HG03354 (cell line): ENCODE measurements around the gene GPBAR1.

ENCODE experiments used
- ATAC-seq: cut with Tn5 transposase; IDR thresholded peaks from one replicate; pipeline ENCODE4 v1.9.1; 2021; ENCODE audit warnings: mild to moderate bottlenecking; ENCODE audit not compliant: unreplicated experiment, poor library complexity, severe bottlenecking

The GPBAR1 gene

DNA sequence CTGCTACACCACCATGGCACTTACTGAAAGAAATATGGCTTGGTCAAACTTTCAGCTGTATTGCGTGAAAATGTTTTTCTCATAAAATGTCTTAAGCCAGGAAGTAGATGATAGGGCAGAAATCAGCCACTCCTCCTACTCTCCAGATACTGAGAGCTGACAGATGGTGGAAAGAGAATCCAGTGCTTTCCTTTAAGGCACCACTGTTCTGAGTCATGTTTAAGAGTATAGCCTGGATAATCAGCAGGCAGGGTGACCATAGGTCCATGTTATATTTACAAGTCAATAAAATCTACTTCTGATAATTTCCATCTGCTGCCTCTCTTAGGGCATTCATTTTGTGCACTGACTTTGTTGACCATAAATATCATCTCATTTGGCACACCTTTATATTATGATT lies 21.9 kb upstream of the GPBAR1 start:
- ATAC-seq, result no peak

DNA sequence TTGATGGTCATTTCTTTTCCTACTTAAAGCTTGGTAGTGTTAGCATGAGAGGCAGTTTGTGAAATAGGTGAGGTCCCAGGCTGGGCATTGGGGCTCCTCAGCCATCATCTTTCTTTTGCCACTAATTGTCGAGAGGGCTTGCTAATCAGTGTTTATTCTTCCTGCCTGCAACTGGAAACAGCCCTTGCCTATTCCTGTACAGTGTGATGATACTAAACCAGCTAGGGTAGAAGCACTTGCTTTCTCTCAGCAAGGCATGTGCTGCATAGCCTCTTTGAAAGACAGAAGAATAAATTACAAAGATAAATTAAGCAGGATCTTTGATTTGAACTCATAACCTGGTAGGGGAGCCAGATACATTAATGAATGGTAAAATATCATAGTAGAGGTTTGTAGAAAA lies 16.6 kb upstream of the GPBAR1 start:
- ATAC-seq, result no peak

DNA sequence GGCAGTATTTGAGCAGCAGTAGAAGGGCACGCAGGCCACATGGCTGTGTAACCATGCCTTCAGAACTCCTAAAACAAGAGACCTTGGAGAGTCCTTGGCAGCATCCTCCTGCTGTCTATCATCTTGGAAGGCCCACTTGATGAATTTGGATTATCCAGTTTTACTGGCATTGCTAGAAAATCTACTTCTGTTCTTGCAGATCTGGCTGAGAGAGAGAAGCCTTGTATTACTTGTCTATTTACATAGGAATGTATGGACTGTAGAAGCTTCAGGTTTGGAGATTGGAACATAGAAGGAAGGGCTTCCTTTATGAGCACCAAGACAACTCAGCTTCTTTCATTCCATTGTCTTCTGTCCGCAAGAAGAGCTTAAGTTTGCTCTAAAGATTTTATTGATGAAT lies 16.1 kb upstream of the GPBAR1 start:
- ATAC-seq, result no peak

DNA sequence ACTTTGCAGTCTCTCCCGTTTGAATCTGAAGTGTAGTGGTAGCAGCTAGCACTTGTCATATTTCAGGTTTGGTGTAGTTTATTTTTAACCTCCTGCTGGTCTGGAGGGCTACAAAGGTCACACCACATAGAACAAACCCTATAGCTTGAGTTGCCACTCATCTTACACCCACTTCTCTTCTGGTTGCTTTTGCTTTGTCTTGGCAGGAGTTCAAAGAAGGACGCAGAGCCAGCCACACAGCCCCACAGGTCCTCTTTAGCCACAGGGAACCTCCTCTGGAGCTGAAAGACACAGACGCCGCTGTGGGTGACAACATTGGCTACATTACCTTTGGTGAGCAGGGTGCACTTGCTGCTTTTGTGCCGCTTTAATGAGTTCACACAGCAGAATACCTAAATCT lies 15.6 kb upstream of the GPBAR1 start:
- no peak for ATAC-seq

DNA sequence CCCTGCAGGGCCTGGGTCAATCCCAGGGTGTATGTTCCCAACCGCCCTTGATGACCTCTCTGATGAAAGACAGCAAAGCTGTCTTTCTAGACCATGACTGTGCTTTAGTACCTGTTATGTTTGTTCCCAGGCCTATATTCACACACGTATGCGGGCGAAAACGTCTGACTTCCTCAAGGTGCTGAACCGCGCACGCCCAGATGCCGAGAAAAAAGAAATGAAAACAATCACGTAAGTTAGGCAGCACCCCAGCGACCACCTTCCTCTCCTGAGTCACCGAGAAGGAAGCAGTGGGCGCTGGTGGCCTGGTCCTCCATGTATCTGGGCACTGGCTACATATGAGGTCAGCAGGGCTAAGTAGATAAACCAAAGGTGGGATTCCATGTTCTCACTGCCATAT lies 11.1 kb upstream of the GPBAR1 start:
- no peak for ATAC-seq

DNA sequence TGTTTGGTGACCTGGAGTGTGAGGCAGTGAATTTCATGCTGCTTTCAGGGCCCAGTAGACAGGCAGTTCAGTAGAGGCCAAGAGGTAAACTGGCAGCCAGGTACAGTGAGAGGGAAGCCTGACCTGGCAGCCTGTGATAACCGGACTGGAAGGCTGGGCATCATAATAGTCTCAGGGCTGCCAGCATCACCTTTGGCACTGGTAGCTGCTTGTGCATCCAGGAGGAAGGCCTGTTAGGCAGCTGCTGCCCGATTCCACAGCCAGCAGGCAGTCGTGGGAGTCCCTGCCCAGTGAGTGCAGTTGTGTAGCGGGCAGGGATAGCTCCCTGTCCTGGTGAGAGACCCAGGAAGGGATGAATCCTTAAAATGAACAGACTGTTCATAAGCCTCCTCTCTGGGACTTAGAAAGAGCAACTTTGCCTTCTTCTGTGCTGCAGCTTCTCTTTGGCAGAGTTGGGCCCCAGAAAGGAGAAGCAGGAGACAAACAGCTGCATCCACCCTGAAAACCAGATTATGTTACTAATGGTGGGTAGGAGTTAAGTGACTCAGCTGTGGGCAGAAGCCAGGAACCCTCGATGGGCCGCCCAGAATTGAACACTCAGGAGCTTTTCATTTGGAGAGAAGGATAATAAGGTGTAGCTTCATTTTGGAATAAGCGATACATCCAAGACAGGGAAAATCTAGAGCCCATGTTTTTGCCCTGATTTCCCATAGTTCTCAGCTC lies 8.1 kb upstream of the GPBAR1 start:
- no peak for ATAC-seq

DNA sequence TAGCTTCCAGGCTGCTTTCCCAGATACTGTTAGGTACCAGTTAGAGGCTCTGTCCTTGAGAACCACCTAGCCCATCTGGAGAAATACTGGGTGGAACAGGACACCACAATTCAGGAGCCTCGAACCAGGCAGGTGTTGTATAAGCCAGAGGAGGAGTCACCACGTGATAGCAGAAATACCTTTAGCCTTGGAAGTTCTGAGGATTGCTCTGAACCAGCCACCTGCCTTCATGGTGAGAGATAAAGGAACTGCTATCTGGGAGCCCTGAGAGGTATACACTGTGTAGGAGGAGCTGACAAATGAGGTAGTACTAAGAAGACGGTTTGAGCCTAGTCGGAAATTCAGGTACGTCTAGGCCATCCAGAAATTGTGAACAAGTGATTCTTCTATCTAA lies 7.6 kb upstream of the GPBAR1 start:
- ATAC-seq, result no peak

DNA sequence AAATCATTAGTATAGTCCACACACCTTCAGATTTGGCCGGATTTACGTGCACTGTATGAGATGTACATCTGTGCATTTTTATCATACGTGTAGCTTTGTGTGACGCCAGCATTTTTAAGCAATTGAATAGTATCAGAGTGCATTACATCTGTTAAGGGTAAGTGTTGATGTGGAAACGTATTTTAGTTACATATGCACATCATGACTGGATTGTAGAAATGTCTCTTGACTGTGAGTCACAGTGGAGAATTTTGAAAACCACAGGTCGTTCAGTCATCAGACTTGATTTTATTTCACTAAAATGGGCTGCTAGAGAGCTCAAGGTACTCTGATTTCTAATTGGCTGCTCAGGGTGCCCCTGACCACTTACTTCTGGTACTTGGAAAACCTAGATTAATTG lies 5.4 kb upstream of the GPBAR1 start:
- ATAC-seq, result no peak

DNA sequence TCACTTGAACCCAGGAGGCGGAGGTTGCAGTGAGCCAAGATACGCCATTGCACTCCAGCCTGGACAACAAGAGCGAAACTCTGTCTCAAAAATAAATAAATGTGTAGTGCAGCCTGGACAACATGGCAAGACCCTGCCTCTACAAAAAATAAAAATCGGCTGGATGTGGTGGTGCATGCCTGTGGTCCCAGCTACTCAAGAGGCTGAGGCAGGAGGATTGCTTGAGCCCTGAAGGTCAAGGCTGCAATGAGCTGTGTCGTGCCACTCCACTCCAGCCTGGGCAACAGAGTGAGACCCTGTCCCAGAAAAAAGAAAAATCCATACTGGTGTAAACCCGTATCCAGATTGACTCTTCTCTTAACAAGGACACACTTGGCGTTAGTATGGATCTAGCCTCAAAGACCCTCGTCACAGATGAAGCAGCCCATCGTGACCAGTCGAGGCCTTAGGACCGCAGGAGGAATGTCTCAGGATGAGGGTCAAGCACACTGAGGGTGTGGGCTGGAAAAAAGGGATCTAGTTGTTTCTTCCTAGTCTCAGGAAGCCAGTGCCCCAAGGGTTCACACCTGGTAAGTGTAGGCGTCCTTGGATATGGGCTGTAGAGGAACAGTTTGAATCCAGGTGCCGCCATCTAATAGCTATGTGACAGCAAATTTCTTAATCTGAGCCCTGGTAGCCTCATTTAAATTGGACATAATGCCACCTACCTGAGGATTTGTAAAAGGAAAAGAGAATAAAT lies 4.0 kb upstream of the GPBAR1 start:
- no peak for ATAC-seq

DNA sequence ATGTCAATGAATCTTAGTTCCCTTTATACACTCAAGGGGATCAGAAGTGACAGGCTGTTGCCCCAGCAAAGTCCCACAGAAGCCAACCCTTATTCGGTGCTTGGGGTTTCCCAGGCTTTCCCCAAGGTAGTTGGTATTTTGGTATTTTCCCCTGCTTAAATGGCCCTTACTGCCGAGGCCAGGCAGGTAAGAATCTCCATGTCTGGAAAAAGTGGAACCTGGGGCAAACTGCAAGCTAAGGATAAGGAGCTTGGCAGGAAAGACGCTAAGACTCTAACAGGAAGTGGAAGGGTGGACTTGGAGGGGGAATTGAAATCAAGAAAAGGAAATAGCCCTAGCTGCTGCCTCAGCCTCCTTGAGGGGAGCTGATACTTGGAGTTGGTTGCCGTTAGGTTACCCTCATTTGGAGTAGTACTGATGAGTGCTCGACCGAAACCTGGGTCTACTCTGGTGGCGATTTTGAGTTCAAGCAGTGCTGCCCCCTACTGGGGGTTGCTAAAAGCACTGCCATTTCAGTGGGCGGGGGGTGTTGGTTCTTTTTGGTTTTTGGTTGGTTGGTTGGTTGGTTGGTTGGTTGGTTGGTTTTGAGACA lies 3.3 kb upstream of the GPBAR1 start:
- peak; percentile 88 for ATAC-seq

DNA sequence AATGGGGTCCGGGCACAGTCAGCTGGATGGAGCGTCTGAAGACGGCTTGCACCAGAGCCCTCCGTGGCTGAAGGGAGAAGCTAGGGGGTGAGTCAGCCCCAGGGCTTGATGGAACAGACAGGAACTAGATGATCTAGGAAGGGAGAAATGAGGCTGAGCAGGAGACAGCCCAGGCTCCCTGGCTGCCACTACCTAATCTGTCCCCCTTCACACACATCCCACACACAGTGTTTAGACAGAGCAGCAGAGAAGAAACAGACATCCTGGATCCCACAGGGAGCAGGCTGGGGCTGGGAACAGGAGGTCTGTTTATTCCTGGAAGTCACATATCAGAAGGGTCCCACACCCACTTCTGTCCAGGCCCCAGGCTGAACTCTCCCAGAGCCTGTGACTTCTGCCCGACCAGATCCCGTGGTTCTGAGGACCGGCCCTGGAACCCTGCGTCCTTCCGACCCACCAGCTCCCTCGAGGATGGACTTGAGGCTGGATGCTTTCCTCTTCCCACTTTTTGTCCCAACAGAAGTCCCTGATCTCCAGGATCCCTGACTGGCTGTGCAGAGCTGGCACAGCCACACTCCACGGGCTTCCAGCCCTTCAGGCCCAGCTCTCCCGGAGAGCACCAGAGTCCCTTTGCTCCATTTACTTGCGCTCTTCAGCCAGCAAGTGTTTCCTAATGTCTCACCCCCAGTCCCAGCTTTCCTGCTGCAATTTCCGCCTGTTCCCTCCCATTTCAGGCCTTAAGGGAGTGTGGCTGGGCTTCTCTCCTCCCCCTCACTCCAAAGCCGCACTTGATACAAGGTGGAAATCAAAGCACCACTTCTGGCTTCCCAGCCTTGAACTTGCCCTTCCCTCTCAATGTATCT lies 1.5 kb upstream of the GPBAR1 start:
- no peak for ATAC-seq

DNA sequence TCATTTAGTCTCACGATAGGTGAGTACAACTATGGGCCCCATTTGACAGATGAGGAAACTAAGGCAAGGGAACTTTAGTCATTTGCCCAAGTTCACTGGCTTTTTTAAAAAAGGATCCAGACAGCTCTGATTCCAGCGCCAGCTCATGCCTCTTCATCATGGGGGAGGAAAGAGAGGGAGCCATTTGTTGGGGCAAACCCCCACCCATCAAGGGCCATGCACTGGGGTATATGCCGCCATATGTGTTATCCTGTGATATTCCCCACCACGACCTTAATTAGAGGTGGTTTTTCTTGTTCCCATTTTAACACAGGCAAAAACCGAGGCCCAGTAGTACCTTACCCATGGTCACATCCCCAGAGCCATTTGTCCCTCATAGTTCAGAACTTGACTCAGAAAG lies 649 bp upstream of the GPBAR1 start:
- ATAC-seq, result no peak

DNA sequence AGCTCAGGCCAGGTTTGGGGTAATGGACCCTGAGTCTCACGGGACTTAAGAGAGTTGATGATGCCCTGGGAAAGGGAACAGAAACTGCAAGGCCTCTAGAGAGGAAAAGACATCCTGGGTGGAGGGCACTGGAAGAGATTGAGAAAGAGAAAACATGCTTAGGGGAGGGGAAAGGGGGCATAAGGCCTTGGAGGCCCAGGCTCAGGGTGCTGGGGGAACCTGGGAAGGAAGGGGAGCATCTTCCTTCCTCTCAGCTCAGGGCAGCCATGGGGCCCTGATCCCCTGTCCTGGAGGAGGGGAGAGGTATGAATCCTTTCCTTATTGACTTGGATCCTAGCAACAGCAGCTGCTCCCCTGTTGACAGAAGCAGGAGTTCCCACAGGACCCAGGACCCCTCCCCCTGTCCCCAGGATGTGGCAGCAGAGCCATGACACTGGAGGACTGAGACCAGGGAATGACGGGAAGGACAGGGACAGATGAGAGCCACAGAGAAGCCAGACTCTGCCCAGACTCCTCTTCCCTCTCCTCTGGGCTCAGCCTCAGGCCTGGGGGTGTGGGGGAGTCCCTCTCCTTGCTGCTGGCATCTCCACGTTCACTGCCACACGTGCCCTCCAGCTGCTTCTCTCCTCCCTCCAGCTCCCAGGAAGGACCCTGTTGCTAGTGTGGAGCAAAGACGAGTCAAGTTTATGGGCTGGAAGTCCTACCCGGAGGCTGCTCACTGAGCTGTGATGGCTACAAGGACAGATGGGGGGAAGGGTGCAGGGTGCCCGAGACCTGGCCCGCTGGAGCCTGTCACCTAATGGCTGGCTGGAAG lies 815 bp downstream of the GPBAR1 start:
- no peak for ATAC-seq

DNA sequence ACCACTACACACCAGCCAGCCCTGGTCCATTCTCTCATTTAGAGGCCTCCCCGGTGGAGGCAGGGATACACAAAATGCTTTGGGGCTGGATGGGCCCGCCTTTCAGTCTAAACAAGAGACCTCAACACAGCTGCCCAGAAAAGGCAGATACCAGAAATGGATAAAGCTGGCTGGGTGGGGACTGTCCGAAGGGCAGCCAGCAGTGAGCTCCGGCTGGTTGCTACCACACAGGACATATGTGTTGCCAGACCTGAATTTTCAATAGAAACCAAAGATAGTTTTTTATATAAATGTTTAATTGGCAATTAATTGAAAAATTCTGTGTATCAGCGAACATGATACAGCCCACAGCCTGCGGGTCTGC lies 1.4 kb downstream of the GPBAR1 start:
- no peak for ATAC-seq

DNA sequence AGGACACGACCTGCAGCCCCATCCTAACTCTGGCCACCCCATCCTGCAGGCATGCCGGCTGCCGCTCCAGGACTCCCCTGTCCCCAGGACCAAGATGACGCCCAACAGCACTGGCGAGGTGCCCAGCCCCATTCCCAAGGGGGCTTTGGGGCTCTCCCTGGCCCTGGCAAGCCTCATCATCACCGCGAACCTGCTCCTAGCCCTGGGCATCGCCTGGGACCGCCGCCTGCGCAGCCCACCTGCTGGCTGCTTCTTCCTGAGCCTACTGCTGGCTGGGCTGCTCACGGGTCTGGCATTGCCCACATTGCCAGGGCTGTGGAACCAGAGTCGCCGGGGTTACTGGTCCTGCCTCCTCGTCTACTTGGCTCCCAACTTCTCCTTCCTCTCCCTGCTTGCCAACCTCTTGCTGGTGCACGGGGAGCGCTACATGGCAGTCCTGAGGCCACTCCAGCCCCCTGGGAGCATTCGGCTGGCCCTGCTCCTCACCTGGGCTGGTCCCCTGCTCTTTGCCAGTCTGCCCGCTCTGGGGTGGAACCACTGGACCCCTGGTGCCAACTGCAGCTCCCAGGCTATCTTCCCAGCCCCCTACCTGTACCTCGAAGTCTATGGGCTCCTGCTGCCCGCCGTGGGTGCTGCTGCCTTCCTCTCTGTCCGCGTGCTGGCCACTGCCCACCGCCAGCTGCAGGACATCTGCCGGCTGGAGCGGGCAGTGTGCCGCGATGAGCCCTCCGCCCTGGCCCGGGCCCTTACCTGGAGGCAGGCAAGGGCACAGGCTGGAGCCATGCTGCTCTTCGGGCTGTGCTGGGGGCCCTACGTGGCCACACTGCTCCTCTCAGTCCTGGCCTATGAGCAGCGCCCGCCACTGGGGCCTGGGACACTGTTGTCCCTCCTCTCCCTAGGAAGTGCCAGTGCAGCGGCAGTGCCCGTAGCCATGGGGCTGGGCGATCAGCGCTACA lies 2.1 kb downstream of the GPBAR1 start:
- ATAC-seq, result no peak

DNA sequence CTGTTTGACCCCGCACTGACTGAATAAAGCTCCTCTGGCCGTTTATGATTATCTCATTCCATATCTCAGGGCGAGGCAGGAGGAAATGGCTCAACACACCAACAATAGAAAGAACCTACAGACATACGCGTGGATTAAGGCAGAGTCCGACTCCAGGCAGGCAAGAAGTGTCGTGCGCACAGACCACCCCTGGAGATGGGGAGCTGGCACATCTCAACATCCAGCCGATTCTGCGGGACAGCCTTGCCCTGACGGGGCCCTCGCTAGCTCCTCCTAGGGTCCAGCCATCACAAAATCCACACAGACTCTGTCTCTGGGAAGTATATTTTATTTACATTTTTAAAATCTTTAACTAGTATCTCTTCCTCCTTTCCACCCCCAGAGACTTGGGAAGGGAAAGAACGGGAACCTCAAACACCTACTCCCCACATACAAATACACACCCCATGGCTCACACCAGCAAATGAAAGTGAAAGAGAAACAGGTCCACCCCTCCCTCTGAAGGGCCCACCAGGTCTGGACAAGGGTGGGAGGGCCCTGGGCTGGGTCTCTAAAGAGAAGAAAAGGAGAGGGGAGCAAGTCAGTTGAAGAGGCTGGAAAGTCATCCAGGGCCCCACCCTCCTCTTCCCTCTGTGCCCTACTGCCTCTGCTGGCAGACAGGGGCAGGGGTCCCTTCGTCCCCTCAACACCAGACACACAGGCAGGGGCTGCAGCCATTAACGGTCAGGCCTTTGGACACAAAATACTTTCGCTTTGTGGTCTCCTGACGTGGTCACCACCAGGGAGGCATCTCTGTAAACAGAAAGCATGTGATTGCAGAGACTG lies 3.2 kb downstream of the GPBAR1 start:
- ATAC-seq, result no peak

DNA sequence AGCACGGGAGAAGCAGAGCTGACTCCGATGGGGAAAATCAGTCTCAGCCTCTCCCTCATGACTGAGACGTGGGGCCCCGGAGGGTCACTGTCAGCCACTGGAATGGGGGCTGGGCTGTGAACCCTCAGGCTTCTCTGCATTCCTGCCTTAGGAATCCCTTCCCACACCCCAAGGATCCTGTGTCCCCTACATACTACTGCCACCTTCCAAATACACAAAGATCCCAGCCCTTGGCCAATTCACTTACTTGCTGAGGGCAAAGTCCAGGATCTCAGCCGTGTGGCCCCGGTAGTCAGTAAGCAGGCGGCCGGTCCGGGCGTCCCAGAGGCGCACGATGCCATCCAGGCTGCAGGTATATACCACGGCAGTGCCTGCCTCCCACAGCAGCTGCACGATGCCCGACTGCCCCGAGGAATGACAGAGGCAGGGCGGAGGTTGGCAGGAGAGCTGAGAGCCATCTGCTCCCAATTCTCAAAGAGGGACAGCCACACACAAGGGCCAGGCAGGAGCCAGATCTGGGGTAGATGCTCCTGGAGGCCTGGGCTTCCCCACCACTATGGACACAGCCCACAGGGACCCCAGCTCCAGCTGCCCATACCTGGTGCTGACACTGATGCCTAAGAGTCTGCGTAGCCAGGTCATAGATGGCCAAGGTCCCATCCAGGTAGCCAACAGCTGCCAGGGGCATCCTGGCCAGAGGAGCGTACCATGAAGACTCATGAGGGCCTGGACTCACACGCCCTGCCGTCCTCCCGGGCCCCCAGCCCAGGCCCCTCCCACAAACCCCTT lies 4.2 kb downstream of the GPBAR1 start:
- no peak for ATAC-seq
